Keratinocyte (primary cell): ENCODE measurements around the gene DISC1. TPM values are rescaled to one million over a fixed set of nuclear protein-coding genes. Genes with fewer than 3 reads are reported as not detected.

Experiments used
- DNase-seq: peaks from one replicate; pipeline ENCODE4 v3.0.0-alpha.2; 2011; ENCODE audit warnings: low read depth, missing footprints, low spot score
- FAIRE-seq: peaks from 2 replicates; lab custom pipeline; 2011; peaks lifted over from hg19 to GRCh38; lab: Jason Lieb, UNC
- H2AFZ ChIP-seq: 2 replicates; pipeline ENCODE4 v1.6.0; 2012; ENCODE audit warnings: low read length, control low read depth, inconsistent platforms; ENCODE audit not compliant: control insufficient read depth
- H3K27ac ChIP-seq: 2 replicates; pipeline ENCODE4 v1.5.1; 2011; ENCODE audit warnings: low read length; ENCODE audit not compliant: control insufficient read depth, insufficient read depth
- H3K27me3 ChIP-seq: 3 replicates; pipeline ENCODE4 v1.6.0; 2011; ENCODE audit warnings: low read length; ENCODE audit not compliant: control insufficient read depth, insufficient read depth; ENCODE audit errors: extremely low read depth
- H3K36me3 ChIP-seq, 2 experiments: 2 replicates in 1 of 2; 3 replicates in 1 of 2; pipeline ENCODE4 v1.5.1; 2011; ENCODE audit warnings: low read length in 2 of 2, mild to moderate bottlenecking in 1 of 2; ENCODE audit not compliant: control insufficient read depth in 2 of 2, insufficient read depth in 2 of 2; ENCODE audit errors: extremely low read depth in 1 of 2
- H3K4me1 ChIP-seq: 3 replicates; pipeline ENCODE4 v1.5.1; 2011; ENCODE audit warnings: low read length; ENCODE audit not compliant: control insufficient read depth, insufficient read depth; ENCODE audit errors: extremely low read depth
- H3K4me2 ChIP-seq: 3 replicates; pipeline ENCODE4 v1.6.0; 2011; ENCODE audit warnings: low read depth, low read length; ENCODE audit not compliant: control insufficient read depth, insufficient read depth; ENCODE audit errors: extremely low read depth
- H3K4me3 ChIP-seq, 3 experiments: fragments of 200-600 bp in 1 of 3; sonication (generic) in 1 of 3; 2 replicates in 2 of 3; 3 replicates in 1 of 3; pipeline ENCODE4 v1.5.1; 2011 to 2016; ENCODE audit warnings: low read length in 3 of 3, mild to moderate bottlenecking in 3 of 3, control low read depth in 2 of 3, inconsistent platforms in 1 of 3, low read depth in 1 of 3, mixed read lengths in 1 of 3, mixed run types in 1 of 3, moderate library complexity in 1 of 3; ENCODE audit not compliant: control insufficient read depth in 2 of 3, insufficient read depth in 2 of 3; ENCODE audit errors: extremely low read depth in 1 of 3
- H3K79me2 ChIP-seq: 2 replicates; pipeline ENCODE4 v1.6.0; 2012; ENCODE audit warnings: low read length; ENCODE audit not compliant: control insufficient read depth, insufficient read depth
- H3K9ac ChIP-seq: 3 replicates; pipeline ENCODE4 v1.6.0; 2011; ENCODE audit warnings: low read length; ENCODE audit not compliant: control insufficient read depth, insufficient read depth; ENCODE audit errors: extremely low read depth
- H3K9me1 ChIP-seq: 3 replicates; pipeline ENCODE4 v1.6.0; 2011; ENCODE audit warnings: low read length; ENCODE audit not compliant: control insufficient read depth, insufficient read depth; ENCODE audit errors: extremely low read depth
- H3K9me3 ChIP-seq: 2 replicates; pipeline ENCODE4 v1.5.1; 2012; ENCODE audit warnings: low read depth, low read length; ENCODE audit not compliant: control insufficient read depth
- H4K20me1 ChIP-seq: 3 replicates; pipeline ENCODE4 v1.6.0; 2011; ENCODE audit warnings: low read length; ENCODE audit not compliant: control insufficient read depth, insufficient read depth; ENCODE audit errors: extremely low read depth
- EZH2 ChIP-seq: IDR thresholded peaks from one replicate; pipeline ENCODE4 v1.6.1; 2012; ENCODE audit warnings: inconsistent platforms, mild to moderate bottlenecking, low read length, moderate library complexity
- dilution Hi-C: fragments of 300-500 bp; cut with MboI; formaldehyde crosslinking; loops from one replicate; pipeline ENCODE4 v1.7.0; 2020; ENCODE audit warnings: low sequenced_read_pairs; ENCODE audit not compliant: extremely low pct_ligation_motif_present
- polyA plus RNA-seq, 5 experiments: library from polyadenylated mRNA; depleted of rRNA in 3 of 5; stranded (reverse) in 3 of 5; stranded (forward) in 1 of 5; unstranded in 1 of 5; fragments of >200 nt; gene quantifications; 1 replicate in 1 of 5; 2 replicates in 3 of 5; 3 replicates in 1 of 5; pipeline versions ENCODE4 v1.2.1 to v1.2.3, GENCODE V29; 2011 to 2012; ENCODE audit warnings: missing spikeins in 2 of 5, low read depth in 1 of 5, low replicate concordance in 1 of 5
- TF ChIP-seq, protein P1 (sequence below), 3 experiments: IDR thresholded peaks in 1 of 3; conservative IDR thresholded peaks in 1 of 3; optimal IDR thresholded peaks in 1 of 3; 2 replicates in 2 of 3; 3 replicates in 1 of 3; pipeline versions ENCODE3 to v1.5.1; 2011; ENCODE audit warnings: low read length in 3 of 3, mild to moderate bottlenecking in 3 of 3, moderate library complexity in 2 of 3, control low read depth in 1 of 3, inconsistent platforms in 1 of 3; ENCODE audit not compliant: insufficient read depth in 2 of 3; ENCODE audit errors: extremely low read depth in 1 of 3

Gene DISC1
- polyA plus RNA-seq, 1 donor (not counting 4 experiments of a cell fraction or from before 2014, with no cell fraction given): 0.47 TPM

DNA sequence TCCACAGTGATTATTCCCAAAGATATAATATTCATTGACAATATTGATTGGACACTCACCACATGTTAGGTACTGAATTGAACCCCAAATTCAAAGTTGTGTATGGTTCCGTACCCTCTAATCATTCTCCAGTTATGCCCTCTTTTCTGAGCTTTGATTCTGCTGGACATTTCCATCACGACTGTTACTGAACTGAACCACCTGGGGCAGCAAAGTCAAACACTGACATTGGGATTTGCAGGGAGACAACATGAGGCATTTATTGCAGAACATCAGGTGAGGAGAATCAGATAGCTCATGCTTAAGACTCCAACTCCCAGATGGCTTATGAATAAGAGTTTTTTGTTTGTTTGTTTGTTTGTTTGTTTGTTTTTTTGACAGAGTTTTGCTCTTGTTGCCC, 420.9 kb downstream of the DISC1 start:
- FAIRE-seq (no peak), DNase-seq (no peak)
- H3K27ac ChIP-seq: no peak overlapping the region

DNA sequence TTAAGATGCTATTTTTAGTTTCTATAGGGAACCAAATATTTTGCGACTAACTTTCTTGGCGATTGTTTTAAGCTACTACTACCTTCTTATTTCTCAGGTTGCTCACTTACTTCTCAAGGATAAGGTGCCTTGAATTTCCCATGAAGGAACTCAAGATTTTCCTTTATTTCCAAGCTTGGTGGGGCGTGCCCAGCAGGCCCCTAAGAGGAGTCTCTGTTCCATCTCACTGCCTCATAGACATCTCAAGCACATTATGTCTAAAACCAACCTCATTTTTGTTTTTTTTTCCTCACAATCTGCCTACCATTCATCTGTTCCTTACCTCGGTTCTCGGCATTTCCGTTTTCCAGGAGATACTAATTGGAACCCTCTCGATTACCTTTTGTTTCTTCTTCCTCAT, 421.9 kb downstream of the DISC1 start:
- dilution Hi-C loops: no loop called here
- no peaks in the 10 kb centered on the region for H3K27me3 ChIP-seq
- H3K36me3 ChIP-seq: no peaks in the 10 kb centered on the region
- H3K27ac ChIP-seq: no peak overlapping the region
- no peak overlapping the region for H3K4me3 ChIP-seq
- no peaks in the 10 kb centered on the region for H3K9me3 ChIP-seq
- no peaks in the 10 kb centered on the region for H4K20me1 ChIP-seq
- H3K79me2 ChIP-seq: no peaks in the 10 kb centered on the region
- DNase-seq: no peak
- TF ChIP-seq, protein P1, sequence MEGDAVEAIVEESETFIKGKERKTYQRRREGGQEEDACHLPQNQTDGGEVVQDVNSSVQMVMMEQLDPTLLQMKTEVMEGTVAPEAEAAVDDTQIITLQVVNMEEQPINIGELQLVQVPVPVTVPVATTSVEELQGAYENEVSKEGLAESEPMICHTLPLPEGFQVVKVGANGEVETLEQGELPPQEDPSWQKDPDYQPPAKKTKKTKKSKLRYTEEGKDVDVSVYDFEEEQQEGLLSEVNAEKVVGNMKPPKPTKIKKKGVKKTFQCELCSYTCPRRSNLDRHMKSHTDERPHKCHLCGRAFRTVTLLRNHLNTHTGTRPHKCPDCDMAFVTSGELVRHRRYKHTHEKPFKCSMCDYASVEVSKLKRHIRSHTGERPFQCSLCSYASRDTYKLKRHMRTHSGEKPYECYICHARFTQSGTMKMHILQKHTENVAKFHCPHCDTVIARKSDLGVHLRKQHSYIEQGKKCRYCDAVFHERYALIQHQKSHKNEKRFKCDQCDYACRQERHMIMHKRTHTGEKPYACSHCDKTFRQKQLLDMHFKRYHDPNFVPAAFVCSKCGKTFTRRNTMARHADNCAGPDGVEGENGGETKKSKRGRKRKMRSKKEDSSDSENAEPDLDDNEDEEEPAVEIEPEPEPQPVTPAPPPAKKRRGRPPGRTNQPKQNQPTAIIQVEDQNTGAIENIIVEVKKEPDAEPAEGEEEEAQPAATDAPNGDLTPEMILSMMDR (optimal IDR thresholded peaks at IDR 0.05 in 1 of 3, IDR thresholded peaks at IDR 0.05 in 1 of 3, conservative IDR thresholded peaks at IDR 0.05 in 1 of 3; ENCODE audit: extremely low read depth in 1 of 3, insufficient read depth in 2 of 3, low read length in 3 of 3): no peak
- TF ChIP-seq EZH2: no peak
- H3K4me2 ChIP-seq: no peak overlapping the region
- no peak for FAIRE-seq
- H3K9me1 ChIP-seq: no peaks in the 10 kb centered on the region
- no peak overlapping the region for H3K9ac ChIP-seq
- no peak overlapping the region for H2AFZ ChIP-seq
- peaks cover 12% of the 10 kb centered on the region for H3K4me1 ChIP-seq

More for the DNA sequence above, 420.9 kb downstream of the DISC1 start:
- H3K4me2 ChIP-seq: no peak overlapping the region
- peaks cover 12% of the 10 kb centered on the region for H3K4me1 ChIP-seq
- dilution Hi-C loops: no loop called here
- H3K4me3 ChIP-seq: no peak overlapping the region
- no peak overlapping the region for H3K9ac ChIP-seq
- H3K27me3 ChIP-seq: no peaks in the 10 kb centered on the region
- no peaks in the 10 kb centered on the region for H4K20me1 ChIP-seq
- no peaks in the 10 kb centered on the region for H3K79me2 ChIP-seq
- H3K9me1 ChIP-seq: no peaks in the 10 kb centered on the region
- H2AFZ ChIP-seq: no peak overlapping the region
- TF ChIP-seq, protein P1 (optimal IDR thresholded peaks at IDR 0.05 in 1 of 3, IDR thresholded peaks at IDR 0.05 in 1 of 3, conservative IDR thresholded peaks at IDR 0.05 in 1 of 3; ENCODE audit: extremely low read depth in 1 of 3, insufficient read depth in 2 of 3, low read length in 3 of 3): peak; percentile 13 to 33 (median 29)
- no peak for TF ChIP-seq EZH2
- no peaks in the 10 kb centered on the region for H3K9me3 ChIP-seq
- no peaks in the 10 kb centered on the region for H3K36me3 ChIP-seq
